GM12878 (cell line): ENCODE results near the gene PTPRF.

Source experiments
- FOS ChIP-seq: IDR thresholded peaks from 3 replicates; pipeline ENCODE4 v1.6.1; 2011; ENCODE audit warnings: borderline replicate concordance; ENCODE audit not compliant: insufficient read length; ENCODE audit errors: extremely low read depth
- JUND ChIP-seq: IDR thresholded peaks from 2 replicates; pipeline ENCODE4 v1.6.1; 2012; ENCODE audit warnings: low read depth, mild to moderate bottlenecking, low read length, improper control_type of control experiment, moderate library complexity
- KDM1A ChIP-seq: fragments of 200-600 bp; sonication (generic); IDR thresholded peaks from 2 replicates; pipeline ENCODE4 v1.6.1; 2016; ENCODE audit warnings: borderline replicate concordance
- POLR2A ChIP-seq: IDR thresholded peaks from 2 replicates; pipeline ENCODE4 v1.6.1; 2011; ENCODE audit warnings: low read depth, mild to moderate bottlenecking, low read length
- YY1 ChIP-seq: IDR thresholded peaks from 2 replicates; pipeline ENCODE4 v1.6.1; 2011; ENCODE audit warnings: low read depth, mild to moderate bottlenecking, low read length
- TF ChIP-seq, protein P1 (sequence below), 3 experiments: IDR thresholded peaks in 2 of 3; conservative IDR thresholded peaks in 1 of 3; 2 replicates each; pipeline ENCODE4 v1.5.1; 2011; ENCODE audit warnings: low read depth in 3 of 3, low read length in 3 of 3, mild to moderate bottlenecking in 3 of 3, control low read depth in 2 of 3, moderate library complexity in 2 of 3, inconsistent platforms in 1 of 3, mixed read lengths in 1 of 3; ENCODE audit not compliant: control insufficient read depth in 2 of 3, insufficient read depth in 1 of 3; ENCODE audit errors: extremely low read depth in 1 of 3
- TF ChIP-seq, protein P2 (sequence below): IDR thresholded peaks from 2 replicates; pipeline ENCODE4 v1.6.1; 2012; ENCODE audit warnings: low read depth, low read length, improper control_type of control experiment

DNA sequence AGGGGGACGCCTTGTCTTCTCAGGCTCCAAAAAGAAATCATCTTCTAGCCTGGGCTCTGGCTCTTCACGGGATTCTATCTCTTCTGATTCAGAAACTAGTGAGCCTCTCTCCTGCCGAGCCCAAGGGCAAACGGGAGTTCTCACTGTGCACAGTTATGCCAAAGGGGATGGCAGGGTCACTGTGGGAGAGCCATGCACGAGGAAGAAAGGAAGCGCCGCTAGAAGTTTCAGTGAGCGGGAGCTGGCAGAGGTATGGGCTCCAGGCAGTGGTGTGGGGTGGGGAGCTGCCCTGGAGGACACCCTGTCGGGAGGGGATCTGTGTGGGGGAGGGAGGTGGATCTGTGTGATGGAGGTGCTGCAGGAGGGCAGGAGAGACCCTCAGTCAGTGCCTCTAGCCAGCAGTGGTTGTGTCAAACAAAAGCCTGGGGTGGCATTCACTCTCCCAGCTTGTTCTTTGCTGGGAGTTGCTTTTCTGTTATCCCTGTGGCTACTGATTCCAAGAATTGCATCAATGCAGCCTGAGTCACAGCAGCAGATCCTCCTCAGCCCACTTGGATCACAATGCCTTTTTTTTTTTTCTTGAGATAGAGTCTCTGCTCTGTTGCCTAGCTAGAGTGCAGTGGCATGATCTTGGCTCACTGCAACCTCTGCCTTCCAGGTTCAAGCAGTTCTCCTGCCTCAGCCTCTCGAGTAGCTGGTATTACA lies 141.1 kb downstream of the PTPRF start:
- TF ChIP-seq, protein P1, sequence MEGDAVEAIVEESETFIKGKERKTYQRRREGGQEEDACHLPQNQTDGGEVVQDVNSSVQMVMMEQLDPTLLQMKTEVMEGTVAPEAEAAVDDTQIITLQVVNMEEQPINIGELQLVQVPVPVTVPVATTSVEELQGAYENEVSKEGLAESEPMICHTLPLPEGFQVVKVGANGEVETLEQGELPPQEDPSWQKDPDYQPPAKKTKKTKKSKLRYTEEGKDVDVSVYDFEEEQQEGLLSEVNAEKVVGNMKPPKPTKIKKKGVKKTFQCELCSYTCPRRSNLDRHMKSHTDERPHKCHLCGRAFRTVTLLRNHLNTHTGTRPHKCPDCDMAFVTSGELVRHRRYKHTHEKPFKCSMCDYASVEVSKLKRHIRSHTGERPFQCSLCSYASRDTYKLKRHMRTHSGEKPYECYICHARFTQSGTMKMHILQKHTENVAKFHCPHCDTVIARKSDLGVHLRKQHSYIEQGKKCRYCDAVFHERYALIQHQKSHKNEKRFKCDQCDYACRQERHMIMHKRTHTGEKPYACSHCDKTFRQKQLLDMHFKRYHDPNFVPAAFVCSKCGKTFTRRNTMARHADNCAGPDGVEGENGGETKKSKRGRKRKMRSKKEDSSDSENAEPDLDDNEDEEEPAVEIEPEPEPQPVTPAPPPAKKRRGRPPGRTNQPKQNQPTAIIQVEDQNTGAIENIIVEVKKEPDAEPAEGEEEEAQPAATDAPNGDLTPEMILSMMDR (IDR thresholded peaks at IDR 0.05 in 2 of 3, conservative IDR thresholded peaks at IDR 0.05 in 1 of 3; ENCODE audit: control insufficient read depth in 2 of 3, extremely low read depth in 1 of 3, insufficient read depth in 1 of 3, low read depth in 3 of 3, low read length in 3 of 3), result no peak
- TF ChIP-seq POLR2A (0 out of 2 replicates have a peak, but pooled peaks have one; percentile 17), KDM1A (no peak), JUND (no peak), FOS (no peak), YY1 (no peak)
- TF ChIP-seq, protein P2, sequence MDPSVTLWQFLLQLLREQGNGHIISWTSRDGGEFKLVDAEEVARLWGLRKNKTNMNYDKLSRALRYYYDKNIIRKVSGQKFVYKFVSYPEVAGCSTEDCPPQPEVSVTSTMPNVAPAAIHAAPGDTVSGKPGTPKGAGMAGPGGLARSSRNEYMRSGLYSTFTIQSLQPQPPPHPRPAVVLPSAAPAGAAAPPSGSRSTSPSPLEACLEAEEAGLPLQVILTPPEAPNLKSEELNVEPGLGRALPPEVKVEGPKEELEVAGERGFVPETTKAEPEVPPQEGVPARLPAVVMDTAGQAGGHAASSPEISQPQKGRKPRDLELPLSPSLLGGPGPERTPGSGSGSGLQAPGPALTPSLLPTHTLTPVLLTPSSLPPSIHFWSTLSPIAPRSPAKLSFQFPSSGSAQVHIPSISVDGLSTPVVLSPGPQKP, result no peak
